Stimulated activated CD4-positive, alpha-beta T cell treated with anti-CD3 and anti-CD28 coated beads, Interleukin-15, amount 100 ng/mL, for 1 hour (primary cell): ENCODE measurements around the gene STPG4.

Experiments used
- DNase-seq, 2 donors: peaks; one replicate each; pipeline ENCODE4 v3.0.0-alpha.2; 2020; ENCODE audit warnings: low read depth in 1 of 2, low spot score in 1 of 2

STPG4 gene

DNA sequence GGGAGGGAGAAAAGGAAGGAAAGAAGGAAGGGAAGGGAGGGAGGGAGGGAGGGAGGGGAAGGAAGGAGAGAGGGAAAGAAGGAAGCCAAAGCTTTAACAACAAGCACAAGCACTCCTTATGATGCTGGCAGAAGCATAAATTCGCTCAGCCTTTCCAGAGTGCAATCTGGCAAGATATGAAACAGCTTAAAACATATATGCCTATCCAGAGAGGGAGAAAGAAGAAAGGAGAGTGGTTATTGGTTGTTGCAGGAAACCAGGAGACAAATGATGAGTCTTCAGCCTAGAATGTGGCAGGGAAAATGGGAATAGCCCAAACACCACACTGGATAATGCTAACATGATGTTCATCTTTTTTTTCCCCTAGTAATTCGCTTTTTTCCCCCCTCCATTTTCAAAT lies 64.0 kb downstream of the STPG4 start:
- DNase-seq = no peak

DNA sequence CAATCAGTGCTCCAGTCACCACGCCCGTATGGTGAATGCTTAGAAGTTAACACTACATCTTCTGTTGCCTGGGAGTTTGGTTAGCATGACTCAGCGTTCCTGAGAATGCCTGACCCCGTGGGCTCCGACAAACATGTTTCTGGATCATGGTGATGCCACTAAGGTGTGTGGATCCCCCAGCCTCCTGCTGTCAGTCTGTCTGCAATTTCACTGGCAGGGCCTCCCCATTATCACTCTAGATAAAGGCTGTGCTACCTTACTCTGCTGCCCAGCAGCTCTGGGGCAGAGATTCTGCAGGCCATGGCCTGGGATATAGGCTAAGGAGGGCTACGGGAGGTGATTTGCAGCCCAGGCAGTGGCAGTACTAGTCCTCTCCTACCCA lies 66.0 kb downstream of the STPG4 start:
- DNase-seq = no peak

DNA sequence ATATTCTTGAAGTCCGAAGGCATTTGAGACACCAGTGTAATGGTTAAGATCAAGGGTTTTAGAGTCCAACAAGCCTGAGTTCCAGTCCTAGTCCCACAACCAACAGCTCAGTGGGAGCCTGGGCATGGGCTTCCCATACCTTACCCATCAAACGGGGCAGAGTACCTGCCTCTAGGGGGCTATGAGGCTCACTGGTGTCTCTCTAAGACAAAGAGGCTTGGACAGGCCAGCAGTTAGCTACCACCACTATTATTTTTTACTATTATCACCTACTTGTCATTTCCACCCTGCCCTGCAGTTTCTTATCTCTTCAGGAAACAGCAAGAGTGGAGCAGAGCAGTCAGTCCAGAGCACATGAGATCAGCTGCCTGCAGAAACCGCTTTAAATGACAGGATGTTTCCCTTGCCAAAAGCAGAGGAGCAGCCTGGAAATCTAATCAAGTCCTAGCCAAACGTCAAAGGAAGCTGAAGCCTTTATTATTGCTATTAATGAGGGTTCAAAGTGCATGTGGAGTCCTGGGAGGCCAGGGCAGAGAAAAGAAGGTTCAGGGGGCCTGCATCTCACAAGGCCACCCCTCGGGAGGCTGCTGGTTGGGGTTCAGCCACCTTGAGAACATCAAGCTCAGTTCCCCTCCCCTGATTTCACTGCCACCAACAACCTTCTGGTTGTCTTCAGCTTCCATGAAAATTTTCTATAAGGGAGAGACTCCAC lies 66.6 kb downstream of the STPG4 start:
- no peak for DNase-seq

DNA sequence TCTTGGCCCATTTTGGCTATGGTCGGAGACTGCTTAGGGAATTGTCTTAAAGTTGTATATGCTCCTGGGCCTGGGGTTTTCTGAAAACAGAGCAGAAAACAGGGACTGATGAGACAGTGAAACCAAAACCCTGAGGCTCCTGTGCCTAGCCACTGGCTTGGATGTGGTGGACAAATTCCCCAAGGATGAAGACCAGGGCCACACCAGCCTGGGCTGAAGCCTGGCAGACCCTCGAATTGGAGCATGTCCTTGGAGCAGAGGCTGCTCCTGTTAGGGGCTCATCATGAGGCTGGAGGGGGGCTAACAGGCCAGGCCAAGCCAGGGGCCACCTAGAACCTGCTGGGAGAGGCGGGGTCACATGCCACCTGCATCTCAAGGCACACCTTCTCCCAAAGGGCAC lies 68.1 kb downstream of the STPG4 start:
- no peak for DNase-seq

DNA sequence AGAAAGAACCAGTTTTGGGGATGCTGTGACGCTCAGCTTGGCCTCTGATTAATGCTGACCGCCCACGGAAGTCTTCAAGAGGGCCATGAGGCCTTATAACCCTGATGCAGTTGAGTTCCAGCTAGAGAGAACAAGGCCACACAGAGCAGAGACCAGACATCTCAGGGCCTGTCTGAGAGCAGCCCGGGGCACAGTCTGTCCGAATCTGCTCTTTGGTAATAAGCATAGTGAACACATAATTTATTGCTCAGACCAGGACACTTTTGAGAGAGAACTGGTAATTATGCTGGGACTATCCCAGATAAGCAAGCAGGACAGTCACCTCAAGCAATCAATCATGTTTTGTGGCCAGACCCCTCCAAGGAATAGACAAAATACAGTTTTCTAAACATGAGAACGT lies 68.5 kb downstream of the STPG4 start:
- DNase-seq = no peak

DNA sequence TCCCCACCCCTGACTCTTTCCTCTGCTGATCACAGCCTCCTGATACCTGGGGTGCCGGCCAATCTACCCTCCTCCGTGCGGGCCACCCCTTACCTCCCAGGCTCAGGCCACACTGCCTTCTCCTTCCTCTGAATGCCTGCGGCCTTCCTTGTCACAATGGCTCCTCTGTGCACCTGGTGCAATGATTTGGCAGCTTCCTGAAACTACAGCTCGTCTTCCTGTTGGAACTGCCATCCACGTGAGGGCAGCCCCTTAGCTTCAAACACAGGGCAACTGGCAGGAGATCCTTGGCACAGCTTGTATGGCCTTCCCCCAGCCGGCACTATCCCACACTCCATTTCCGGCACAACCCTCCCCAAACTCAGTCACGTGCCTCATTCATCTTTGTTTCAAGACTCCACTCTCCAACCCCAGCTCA lies 69.0 kb downstream of the STPG4 start:
- DNase-seq = no peak

DNA sequence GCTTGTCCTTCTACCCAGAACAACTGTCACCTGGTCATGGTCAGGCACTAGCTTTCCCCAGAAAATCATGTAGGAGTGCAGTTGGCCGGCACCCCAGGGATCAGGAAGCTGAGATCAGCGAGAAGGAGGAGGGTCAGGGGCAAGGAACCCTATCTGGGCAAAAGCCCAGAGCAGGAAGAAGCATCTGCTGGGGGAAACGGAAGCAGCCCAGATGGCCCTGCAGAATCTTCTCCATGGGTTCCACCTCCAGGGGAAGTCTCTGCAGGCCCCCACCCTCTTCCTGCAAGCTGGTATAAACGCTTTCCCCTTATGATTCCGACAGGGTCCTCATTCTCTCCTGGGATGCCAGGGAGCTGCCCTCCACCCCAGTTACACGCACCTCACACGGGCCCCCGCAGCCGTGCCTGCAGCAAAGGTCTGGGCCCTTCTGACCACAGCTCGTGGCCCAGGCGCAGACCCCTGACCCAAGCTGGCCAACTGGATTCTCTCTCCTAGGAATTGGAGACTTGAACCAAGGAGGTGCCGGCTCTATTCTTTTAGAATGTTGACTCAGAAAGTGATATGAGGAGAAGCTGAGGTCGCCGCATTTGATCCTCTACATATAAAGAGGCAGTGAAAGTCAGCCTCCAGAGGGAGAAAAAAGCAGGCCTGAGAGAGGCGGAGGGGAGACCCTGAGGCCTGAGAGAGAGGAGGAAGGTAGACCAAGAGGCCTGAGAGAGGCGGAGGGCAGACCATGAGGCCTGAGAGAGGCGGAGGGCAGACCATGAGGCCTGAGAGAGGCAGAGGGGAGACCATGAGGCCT lies 71.0 kb downstream of the STPG4 start:
- no peak for DNase-seq

DNA sequence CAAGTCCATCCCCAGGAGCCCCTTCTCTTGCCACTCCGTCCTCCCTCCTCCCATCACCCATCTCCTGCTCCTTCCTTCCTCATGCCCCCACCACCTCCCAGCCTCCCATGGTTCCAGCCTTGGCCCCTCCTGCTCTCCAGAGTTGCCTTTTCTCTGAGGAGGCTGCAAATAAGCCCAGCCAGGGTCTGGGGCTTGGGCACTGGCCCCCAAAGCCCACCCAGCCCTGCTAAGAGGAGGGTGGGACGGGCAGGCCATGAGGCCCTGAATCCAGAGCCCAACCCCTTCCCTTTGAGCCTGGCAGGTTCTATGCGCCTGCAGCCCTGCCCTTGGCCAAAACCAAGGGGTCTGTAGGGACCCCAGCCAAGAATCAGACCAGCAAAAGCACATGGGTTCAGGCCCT lies 71.6 kb downstream of the STPG4 start:
- no peak for DNase-seq

DNA sequence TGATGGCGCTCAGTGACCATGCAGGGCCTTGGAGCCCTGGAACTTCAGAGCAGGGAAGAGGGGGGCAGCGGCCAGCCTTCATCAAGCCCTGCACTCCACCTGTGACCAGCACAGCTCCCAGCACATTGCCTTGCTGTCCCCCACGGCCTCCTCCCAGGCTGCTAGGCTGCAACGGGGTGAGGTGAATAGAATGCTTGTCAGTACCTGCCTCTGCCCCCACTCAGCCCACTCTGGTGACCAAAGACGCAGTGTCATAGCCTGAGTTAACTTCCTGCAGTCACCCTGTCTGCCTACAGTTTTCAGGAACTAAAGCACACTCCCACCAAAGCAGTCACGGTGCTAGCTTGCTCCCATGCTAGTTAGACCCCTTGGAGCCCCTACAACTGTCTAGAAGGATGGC lies 72.1 kb downstream of the STPG4 start:
- no peak for DNase-seq

DNA sequence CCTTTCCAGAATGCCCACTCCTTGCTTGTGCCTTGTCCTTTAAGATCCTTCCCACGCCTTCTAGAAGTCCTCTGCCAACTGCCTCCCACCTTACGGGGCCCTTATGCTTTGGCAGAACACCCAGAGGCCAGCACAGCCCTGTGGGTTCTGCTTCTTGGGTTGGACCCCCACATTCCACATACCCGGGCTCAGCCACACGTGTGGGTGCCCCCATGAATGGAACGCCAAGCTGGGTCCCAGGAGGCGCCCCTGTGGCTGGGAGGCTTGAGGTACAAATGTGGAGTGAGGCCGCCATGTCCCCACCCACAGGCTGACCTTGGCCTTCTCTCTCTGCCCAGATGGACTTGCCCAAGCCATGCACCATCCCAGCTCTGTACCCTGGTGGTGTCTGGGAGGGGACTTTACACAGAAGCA lies 74.2 kb downstream of the STPG4 start:
- DNase-seq = no peak

DNA sequence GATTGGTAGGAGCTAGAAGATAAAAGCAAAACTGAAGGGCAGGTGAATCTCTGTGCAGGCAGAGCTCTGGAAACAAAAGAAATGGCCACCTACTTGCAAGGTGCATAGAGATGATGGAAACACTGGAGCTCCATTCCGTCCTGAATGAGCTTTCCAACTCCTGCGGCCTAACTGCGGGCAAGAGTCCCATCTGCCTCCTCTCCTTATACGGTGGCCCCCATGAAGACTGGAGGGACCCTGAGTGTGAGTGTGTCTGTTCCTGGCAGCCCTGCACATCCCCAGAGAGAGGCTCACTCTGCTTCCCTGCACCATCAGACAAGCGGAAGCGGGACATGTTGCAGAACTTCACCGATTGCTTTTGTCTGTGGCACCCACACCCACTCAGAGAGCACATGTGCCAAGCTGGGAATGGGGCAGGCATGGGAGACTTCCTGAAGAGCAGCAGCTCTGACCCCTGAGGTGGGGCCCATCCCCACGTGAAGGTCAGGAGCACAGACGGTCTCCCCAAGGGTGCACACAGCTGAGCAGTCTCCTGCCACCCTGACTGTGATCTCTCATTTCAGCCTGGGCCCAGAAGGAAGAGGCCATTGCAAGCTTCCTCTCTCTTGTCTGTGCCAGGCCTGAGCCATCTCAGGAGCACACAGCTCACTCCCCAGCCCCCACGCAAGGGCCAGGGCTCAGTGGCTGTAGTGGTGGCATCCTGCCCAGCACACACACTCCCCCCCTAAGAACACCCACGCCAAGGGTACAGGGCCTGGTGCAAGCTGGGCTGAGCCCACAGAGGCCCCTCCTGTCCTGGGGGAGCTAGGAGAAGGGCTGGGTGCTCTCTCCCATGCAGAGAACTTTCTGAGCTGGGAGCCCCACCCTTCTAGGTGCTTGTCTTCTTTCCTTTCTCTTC lies 75.3 kb downstream of the STPG4 start:
- no peak for DNase-seq

DNA sequence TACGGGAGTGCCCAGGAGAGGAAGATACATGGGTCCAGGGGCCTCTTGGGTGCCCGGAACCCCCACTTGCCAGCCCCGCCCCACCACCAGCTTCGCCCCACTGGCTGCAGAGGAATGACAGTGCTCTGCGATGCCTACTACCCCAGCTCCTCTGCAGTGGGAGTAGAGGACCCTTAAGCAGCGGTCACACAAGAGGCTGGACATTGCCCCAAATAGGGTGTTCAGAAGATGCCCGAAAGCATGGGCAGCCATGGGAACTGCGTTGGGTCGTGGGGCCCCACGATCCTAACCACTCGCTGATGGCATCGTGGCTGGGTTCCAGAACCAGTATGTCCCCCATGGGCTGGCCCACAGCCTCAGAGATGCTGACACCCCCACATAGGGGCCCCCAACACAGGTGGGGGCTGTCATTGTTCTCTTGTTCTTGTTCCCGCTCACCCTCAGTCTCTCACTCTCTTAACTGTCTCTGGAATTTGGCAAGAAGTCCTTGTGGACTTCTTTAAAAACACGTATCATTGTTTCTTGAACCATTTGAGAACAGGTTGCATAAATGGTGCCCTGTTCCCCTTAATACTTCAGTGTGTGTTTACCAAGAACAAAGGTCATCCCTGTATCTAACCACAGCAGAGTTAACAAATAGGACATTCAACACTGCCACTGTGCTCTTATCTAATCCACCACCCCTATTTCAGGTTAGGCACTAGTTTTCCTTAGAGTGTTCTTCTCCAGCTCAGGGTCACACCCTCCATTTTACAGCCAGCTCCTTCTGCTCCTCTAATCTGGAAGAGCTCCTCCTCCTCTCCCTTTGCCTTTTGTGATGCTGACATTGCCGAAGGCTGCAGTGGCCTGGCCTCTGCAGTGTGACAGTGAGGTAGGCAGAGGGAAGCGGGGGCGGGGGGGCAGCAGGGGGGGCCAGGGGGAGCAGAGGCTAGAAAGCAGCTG lies 76.3 kb downstream of the STPG4 start:
- no peak for DNase-seq

DNA sequence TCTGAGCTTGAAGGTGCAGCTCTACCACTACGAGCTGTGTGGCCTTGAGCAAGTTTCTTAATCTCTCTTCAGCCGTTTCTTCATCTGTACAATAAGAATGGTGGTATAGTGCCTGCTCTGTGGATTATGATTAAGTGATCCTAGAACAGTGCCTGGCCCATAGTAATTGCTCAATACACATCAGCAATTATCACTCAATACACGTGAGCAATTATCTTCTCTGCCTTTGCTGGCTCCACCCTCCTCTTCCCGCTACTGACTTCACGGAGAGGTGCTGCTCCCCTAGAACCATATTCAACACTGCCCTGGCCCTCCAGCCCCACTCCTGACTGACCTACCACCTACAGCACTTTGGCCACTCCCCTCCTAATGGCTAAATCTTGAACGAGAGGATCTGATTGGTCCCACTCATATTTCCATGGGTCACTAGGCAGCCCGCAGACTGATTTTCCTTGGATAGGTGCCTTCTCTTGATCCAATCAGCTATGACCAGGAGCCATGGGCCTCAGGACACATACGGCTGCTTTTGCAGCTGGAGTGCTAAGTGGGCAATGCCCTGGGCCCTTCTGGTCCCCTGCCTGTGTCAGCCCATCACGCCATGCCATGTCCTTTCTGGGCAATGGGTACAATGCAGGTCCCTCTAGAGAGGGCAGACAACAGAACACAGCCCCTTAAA lies 77.5 kb downstream of the STPG4 start:
- DNase-seq = no peak

DNA sequence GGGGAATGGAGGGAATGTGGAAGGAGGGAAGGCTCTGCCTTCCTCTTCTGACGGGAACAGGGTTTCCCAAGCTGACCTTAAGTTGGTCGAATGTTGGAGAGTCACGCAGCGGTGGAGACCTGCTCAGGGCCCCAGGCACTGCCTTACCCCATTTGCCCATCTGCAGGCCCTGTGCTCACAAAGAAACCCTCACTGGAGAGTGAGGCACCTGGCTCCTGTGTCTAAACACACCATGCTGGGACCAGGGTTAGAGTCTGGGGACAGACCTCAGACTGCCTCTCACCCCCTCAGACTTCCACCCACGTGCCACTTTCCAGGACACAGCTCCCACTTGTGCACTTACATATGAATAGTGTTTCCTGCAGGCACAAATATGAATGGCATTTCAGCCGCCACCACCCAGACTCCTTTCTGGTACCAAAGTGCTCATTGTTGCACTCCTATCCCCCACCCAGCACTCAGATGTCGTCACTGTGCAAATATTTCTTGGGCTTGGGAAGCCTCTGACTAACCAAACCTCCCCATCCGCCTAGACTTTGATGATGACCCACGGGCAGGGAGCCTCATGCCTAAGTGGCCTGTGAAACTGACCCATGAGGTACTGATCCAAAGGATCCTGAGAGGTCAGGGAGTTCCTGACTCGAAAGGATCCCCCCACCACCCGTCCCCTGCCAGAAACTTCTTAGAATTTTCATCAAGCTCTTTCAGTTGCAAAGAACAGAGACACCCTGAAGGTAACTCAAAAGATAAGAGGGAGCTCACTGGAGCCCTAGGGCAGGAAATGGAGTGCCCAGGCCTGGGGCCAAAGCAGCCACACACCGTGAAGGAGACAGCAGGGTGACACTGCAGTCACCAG lies 78.3 kb downstream of the STPG4 start:
- DNase-seq = no peak

DNA sequence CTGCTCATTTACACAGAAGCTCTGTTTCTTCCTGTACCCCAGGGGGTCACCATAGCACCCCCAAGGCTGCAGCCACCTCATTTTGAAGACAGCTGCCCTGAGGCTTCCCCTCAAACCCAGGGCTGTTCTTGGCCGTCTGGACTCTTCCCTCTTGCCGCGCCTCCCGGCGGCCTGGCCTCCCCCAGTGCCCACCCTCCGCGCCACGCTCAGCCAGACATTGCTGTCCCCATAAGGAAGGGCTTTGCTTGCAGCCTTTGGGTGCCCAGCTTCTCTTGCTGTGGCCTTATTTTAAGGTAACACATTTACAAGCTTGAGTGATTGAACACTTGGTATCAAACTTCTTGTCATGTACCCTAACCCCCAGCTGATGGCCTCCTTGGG lies 79.0 kb downstream of the STPG4 start:
- DNase-seq = no peak

DNA sequence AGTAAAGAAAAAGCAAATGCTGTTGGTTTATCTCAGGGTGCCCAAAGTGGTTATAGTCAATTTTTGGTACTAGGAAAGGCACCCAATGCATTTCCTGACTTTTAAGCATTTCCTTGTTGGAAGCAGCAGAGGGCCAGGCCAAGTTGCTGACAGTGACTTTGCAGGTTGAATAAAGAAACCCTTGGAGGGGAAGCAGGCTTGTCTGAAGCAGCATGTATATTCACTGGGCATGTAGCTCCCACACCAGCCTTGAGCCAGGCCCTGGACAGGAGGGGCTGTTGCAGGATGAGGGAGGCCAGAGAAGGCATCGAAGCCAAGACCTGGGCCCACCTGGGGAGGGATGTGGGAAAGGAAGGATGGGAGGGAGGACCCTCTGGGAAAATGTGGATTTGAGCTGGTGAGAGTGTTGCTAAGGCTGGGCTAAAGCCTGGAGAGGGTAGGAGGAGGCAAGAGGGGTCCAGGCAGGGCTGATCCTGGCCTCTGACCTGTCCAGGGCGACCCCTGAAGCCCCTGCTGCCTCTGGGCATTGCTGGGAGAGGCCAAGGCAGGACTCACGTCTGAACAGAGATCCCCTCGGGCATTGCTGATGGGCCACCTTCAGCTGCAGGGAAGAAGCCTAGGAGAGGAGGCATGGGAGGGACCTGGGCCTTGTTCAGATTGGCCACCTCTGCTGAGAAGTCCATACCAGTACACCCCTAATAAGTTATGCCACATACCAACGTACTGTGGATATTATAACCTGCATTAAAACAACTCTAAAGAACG lies 79.6 kb downstream of the STPG4 start:
- no peak for DNase-seq

DNA sequence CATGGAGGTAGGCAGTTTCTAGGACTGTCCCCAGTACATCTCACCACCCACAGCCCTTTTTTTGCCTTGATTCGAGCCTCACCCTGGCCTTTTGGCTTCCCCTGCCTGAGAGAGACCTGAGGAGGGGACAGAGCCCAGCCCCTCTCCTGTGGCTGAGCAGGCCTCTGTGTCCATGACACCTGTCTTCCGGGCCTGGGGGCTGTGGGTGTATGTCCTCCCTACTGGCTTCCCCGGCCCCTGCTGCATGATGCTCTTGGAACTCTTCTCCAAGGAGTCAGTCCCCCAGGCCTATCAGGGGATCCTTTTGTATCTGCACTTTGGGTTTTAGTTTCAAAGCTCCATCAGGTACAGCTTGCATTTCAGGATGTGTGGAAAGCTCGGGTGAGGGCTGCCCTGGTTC lies 80.4 kb downstream of the STPG4 start:
- no peak for DNase-seq

DNA sequence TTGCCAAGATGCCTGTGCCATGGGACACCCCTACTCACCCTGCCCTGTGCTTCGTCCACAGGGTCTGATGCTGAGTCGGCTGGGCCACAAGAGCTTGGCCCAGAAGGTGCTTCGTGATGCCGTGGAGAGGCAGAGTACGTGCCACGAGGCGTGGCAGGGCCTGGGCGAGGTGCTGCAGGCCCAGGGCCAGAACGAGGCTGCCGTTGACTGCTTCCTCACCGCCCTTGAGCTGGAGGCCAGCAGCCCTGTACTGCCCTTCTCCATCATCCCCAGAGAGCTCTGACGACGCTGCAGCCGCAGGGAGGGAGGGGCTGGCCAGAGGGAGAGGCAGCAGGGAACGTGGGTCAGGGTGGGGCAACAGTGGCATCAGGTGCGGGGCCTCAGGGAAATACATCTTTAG lies 81.5 kb downstream of the STPG4 start:
- DNase-seq = no peak

DNA sequence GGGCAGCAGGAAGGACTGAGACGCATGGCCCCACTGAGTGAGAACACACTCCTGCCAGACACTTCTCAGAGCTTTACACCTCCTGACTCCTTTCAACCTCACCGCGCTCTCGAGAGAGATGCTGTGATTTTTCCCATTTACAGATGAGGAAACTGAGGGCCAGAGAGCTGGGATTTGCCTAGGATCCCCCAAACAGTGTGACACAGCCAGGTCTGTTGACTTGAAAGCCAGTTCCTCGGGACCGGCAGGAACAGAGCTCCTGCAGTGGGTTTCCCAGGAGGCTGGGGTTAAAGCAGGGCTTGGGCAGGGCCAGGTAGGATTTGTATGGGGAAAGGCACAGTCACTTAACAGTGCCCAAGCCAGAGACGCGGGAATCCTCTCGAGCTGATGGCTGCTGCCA lies 81.9 kb downstream of the STPG4 start:
- DNase-seq = no peak
